HepG2 (cell line): ENCODE data around the gene TEX14. TPM values are rescaled to one million over a fixed set of nuclear protein-coding genes. Genes with fewer than 3 reads are reported as not detected.

Source experiments
- ARNTL ChIP-seq: sonication (generic); formaldehyde crosslinking; IDR thresholded peaks from 2 replicates; pipeline ENCODE4 v1.4.0; 2020; ENCODE audit warnings: mild to moderate bottlenecking, missing genetic modification reagents
- BRCA1 ChIP-seq: sonication (generic); formaldehyde crosslinking; IDR thresholded peaks from 2 replicates; pipeline ENCODE4 v1.4.0; 2020; ENCODE audit warnings: missing genetic modification reagents
- FIP1L1 ChIP-seq: fragments of 200-400 bp; formaldehyde crosslinking; IDR thresholded peaks from 2 replicates; pipeline ENCODE4 v1.6.1; 2018; ENCODE audit warnings: low read depth, mild to moderate bottlenecking, low read length, moderate library complexity, borderline replicate concordance; ENCODE audit not compliant: insufficient read depth
- FOXK2 ChIP-seq: fragments of 450-650 bp; IDR thresholded peaks from 2 replicates; pipeline ENCODE4 v1.6.1; 2016
- GTF2F1 ChIP-seq: fragments of 150-350 bp; IDR thresholded peaks from 2 replicates; pipeline ENCODE4 v1.6.1; 2014; ENCODE audit warnings: low read length
- HES4 ChIP-seq: sonication (generic); formaldehyde crosslinking; IDR thresholded peaks from 2 replicates; pipeline ENCODE4 v1.9.0; 2021; ENCODE audit warnings: mild to moderate bottlenecking, missing genetic modification reagents, borderline replicate concordance
- PREB ChIP-seq: sonication (generic); formaldehyde crosslinking; IDR thresholded peaks from 2 replicates; pipeline ENCODE4 v1.4.0; 2020; ENCODE audit warnings: missing genetic modification reagents
- TEAD3 ChIP-seq: optimal IDR thresholded peaks from 2 replicates; pipeline ENCODE3; 2016; ENCODE audit warnings: borderline replicate concordance
- TIGD3 ChIP-seq: sonication (generic); formaldehyde crosslinking; IDR thresholded peaks from 2 replicates; pipeline ENCODE4 v1.5.1; 2020; ENCODE audit warnings: mild to moderate bottlenecking, missing genetic modification reagents, borderline replicate concordance
- TRIM24 ChIP-seq: sonication (generic); formaldehyde crosslinking; IDR thresholded peaks from 2 replicates; pipeline ENCODE4 v1.8.0; 2022; ENCODE audit warnings: mild to moderate bottlenecking, missing genetic modification reagents
- ZMYM4 ChIP-seq: sonication (generic); formaldehyde crosslinking; IDR thresholded peaks from 2 replicates; pipeline ENCODE4 v1.8.1; 2023; ENCODE audit warnings: mild to moderate bottlenecking, missing genetic modification reagents
- ZNF224 ChIP-seq: sonication (generic); formaldehyde crosslinking; IDR thresholded peaks from 2 replicates; pipeline ENCODE4 v1.5.0; 2020; ENCODE audit warnings: mild to moderate bottlenecking, missing genetic modification reagents
- ZNF251 ChIP-seq: sonication (generic); formaldehyde crosslinking; IDR thresholded peaks from 2 replicates; pipeline ENCODE4 v1.9.0; 2021; ENCODE audit warnings: mild to moderate bottlenecking, missing genetic modification reagents
- ZNF280B ChIP-seq: sonication (generic); formaldehyde crosslinking; IDR thresholded peaks from 2 replicates; pipeline ENCODE4 v1.5.0; 2020; ENCODE audit warnings: missing genetic modification reagents, mild to moderate bottlenecking, borderline replicate concordance
- ZNF30 ChIP-seq: sonication (generic); formaldehyde crosslinking; IDR thresholded peaks from 2 replicates; pipeline ENCODE4 v1.5.0; 2020; ENCODE audit warnings: mild to moderate bottlenecking, missing genetic modification reagents
- ZNF414 ChIP-seq: sonication (generic); formaldehyde crosslinking; IDR thresholded peaks from 2 replicates; pipeline ENCODE4 v1.5.0; 2020; ENCODE audit warnings: missing genetic modification reagents
- ZNF44 ChIP-seq: sonication (generic); formaldehyde crosslinking; IDR thresholded peaks from 2 replicates; pipeline ENCODE4 v1.5.1; 2020; ENCODE audit warnings: mild to moderate bottlenecking, missing genetic modification reagents
- ZNF609 ChIP-seq: sonication (generic); formaldehyde crosslinking; IDR thresholded peaks from 2 replicates; pipeline ENCODE4 v1.4.0; 2020; ENCODE audit warnings: mild to moderate bottlenecking, missing genetic modification reagents, borderline replicate concordance
- ZNF772 ChIP-seq: sonication (generic); formaldehyde crosslinking; IDR thresholded peaks from 2 replicates; pipeline ENCODE4 v1.5.0; 2020; ENCODE audit warnings: mild to moderate bottlenecking, missing genetic modification reagents
- ZNF780A ChIP-seq: sonication (generic); formaldehyde crosslinking; IDR thresholded peaks from 2 replicates; pipeline ENCODE4 v1.8.0; 2022; ENCODE audit warnings: mild to moderate bottlenecking, missing genetic modification reagents, moderate library complexity
- polyA plus RNA-seq, 8 experiments: library from polyadenylated mRNA; depleted of rRNA in 3 of 8; stranded (reverse) in 7 of 8; unstranded in 1 of 8; fragments of >200 nt; fragmentation: Illumina TruSeq in 4 of 8; extraction: Trizol in 4 of 8; gene quantifications; 2 replicates each; pipeline versions ENCODE4 v1.2.1 to v1.2.3, GENCODE V29; 2011 to 2016; ENCODE audit warnings: low read depth in 4 of 8, missing spikeins in 1 of 8, mixed read lengths in 1 of 8; ENCODE audit not compliant: insufficient read depth in 1 of 8
- total RNA-seq, 5 experiments: library from RNA; depleted of rRNA; stranded (reverse); fragments of >200 nt; fragmentation: Illumina TruSeq; extraction: Trizol; gene quantifications; 2 replicates each; pipeline ENCODE4 v1.2.3, GENCODE V29; 2016; ENCODE audit warnings: low read depth in 1 of 5

The TEX14 gene
- total and polyA plus RNA-seq, 2 of the 13 experiments (the other 11 are each of a cell fraction or from before 2014, with no cell fraction given) = 0.04 to 0.07 TPM

GRCh38 chr17:58516644-58517377 lies 175.0 kb downstream of the TEX14 start (continued):
- 0 out of 2 replicates have a peak, but pooled peaks have one; percentile 27 for TF ChIP-seq ZNF609 (CRISPR knock-in tag)
- no peak for TF ChIP-seq HES4 (CRISPR knock-in tag)
- TF ChIP-seq ZNF772 (CRISPR knock-in tag) = 0 out of 2 replicates have a peak, but pooled peaks have one; percentile 56
- 0 out of 2 replicates have a peak, but pooled peaks have one; percentile 2 for TF ChIP-seq FIP1L1
- TF ChIP-seq ARNTL = 0 out of 2 replicates have a peak, but pooled peaks have one; percentile 26
- TF ChIP-seq ZNF30 = 0 out of 2 replicates have a peak, but pooled peaks have one; percentile 35
- no peak for TF ChIP-seq ZNF251
- 0 out of 2 replicates have a peak, but pooled peaks have one; percentile 17 for TF ChIP-seq BRCA1 (CRISPR knock-in tag)
- no peak for TF ChIP-seq TRIM24 (CRISPR knock-in tag)
- 0 out of 2 replicates have a peak, but pooled peaks have one; percentile 38 for TF ChIP-seq GTF2F1
- TF ChIP-seq ZNF780A = no peak
- no peak; the same call in 1 of the 2 replicates for TF ChIP-seq ZNF44 (CRISPR knock-in tag)
- no peak for TF ChIP-seq PREB (CRISPR knock-in tag)
- peak; percentile 58; the same call in 1 of the 2 replicates for TF ChIP-seq FOXK2
- no peak for TF ChIP-seq TIGD3 (CRISPR knock-in tag)
- TF ChIP-seq ZNF280B (CRISPR knock-in tag) = no peak
- TF ChIP-seq ZMYM4 (CRISPR knock-in tag) = no peak
- peak; percentile 62 for TF ChIP-seq TEAD3
- 0 out of 2 replicates have a peak, but pooled peaks have one; percentile 25 for TF ChIP-seq ZNF224
- TF ChIP-seq ZNF414 (CRISPR knock-in tag) = peak; percentile 84; the same call in 1 of the 2 replicates
